ENCODE data around the gene DARS2.
A peak's percentile ranks its signal among the peaks of the same experiment; 100 is the strongest.
"Not testable (repeated sequence)": the region's sequence is repeated elsewhere in the genome, so short reads cannot be mapped to it uniquely, and the experiment has no call there.

Gene DARS2, protein sequence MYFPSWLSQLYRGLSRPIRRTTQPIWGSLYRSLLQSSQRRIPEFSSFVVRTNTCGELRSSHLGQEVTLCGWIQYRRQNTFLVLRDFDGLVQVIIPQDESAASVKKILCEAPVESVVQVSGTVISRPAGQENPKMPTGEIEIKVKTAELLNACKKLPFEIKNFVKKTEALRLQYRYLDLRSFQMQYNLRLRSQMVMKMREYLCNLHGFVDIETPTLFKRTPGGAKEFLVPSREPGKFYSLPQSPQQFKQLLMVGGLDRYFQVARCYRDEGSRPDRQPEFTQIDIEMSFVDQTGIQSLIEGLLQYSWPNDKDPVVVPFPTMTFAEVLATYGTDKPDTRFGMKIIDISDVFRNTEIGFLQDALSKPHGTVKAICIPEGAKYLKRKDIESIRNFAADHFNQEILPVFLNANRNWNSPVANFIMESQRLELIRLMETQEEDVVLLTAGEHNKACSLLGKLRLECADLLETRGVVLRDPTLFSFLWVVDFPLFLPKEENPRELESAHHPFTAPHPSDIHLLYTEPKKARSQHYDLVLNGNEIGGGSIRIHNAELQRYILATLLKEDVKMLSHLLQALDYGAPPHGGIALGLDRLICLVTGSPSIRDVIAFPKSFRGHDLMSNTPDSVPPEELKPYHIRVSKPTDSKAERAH

GRCh38 chr1:173824315-173825081, at the start of gene DARS2, which contains the start of gene CENPL:
Gene DARS2, plus strand, starts transcription at chr1:173824673. Its CDS starts 557 bp downstream, at chr1:173825230.
Gene CENPL, minus strand, starts transcription at chr1:173824883. Its CDS starts 13,584 bp downstream, at chr1:173811299.
- ChIA-PET POLR2A (interaction anchor here (1.0 to 1.4 kb wide), 2 partner anchors 39 to 43 kb away, joined by 4 read pairs; partner anchors contain the start of gene GAS5), CTCF (interaction anchor here (0.9 to 4.0 kb wide), 8 partner anchors 13 to 1080 kb away, joined by 3 to 25 read pairs (median 3); no protein-coding TSS in a partner anchor)
- peak; percentile 25 for TF ChIP-seq CTCF (IDR thresholded peaks at IDR 0.05; ENCODE audit: control extremely low read depth, extremely low read depth, low read depth, missing control alignments)
- peak; percentile 90 for DNase-seq (ENCODE audit: extremely low spot score)

DNA sequence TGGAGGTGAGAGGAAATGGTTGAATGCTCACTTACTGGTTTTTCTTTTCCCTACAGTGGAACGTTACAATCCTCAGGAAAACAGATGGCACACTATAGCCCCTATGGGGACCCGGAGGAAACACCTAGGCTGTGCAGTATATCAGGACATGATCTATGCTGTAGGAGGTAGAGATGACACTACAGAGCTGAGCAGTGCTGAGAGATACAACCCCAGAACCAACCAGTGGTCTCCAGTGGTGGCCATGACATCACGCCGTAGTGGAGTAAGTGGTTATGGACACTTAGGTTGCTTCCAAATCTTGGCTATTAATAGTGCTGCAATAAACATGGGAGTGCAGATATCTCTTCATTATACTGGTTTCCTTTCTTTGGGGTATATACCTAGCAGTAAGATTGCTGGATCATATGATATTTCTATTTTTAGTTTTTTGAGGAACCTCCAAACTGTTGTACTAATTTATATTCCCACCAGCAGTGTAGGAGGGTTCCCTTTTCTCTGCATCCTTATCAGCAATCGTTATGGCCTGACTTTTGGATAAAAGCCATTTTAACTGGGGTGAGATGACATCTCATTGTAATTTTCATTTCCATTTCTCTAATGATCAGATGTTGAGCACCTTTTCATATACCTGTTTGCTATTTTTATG, 48.8 kb upstream of the DARS2 start:
- POLR2A ChIA-PET = no interaction called here
- no peak for DNase-seq (ENCODE audit: extremely low spot score)
- no peak for TF ChIP-seq CTCF (IDR thresholded peaks at IDR 0.05; ENCODE audit: control extremely low read depth, extremely low read depth, low read depth, missing control alignments)
- CTCF ChIA-PET = no interaction called here

DNA sequence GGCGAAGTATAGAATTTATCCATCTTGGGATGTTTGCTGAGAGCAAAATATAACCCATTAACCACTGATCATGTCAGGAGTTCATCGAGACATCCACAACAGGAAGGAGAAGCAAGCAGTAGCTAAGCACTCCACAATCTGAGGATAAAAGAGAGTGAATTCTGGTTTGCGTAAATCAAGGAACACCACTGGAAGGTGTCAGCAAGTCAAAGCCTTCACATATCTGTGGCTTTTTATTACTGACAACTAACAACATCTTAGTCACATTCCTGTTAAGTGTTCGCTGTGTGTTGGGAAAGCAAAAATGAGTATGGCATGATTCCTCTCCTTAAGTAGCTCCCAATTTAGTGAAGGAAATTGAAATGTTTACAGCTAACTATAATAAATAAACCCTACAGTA, 44.5 kb upstream of the DARS2 start:
- DNase-seq (ENCODE audit: extremely low spot score) = no peak
- no peak for TF ChIP-seq CTCF (IDR thresholded peaks at IDR 0.05; ENCODE audit: control extremely low read depth, extremely low read depth, low read depth, missing control alignments)
- POLR2A ChIA-PET = no interaction called here
- CTCF ChIA-PET = interaction anchor here (0.6 to 1.6 kb wide), 3 partner anchors 25 to 194 kb away, joined by 3 read pairs; no protein-coding TSS in a partner anchor

GRCh38 chr1:173784997-173785396, 39.5 kb upstream of the DARS2 start:
- CTCF ChIA-PET = no interaction called here
- no peak for DNase-seq (ENCODE audit: extremely low spot score)
- no peak for TF ChIP-seq CTCF (IDR thresholded peaks at IDR 0.05; ENCODE audit: control extremely low read depth, extremely low read depth, low read depth, missing control alignments)
- POLR2A ChIA-PET = no interaction called here

- no peak for DNase-seq (ENCODE audit: extremely low spot score)
- TF ChIP-seq CTCF (IDR thresholded peaks at IDR 0.05; ENCODE audit: control extremely low read depth, extremely low read depth, low read depth, missing control alignments) = no peak
- CTCF ChIA-PET = no interaction called here
- POLR2A ChIA-PET = no interaction called here
Measured at GRCh38 chr1:173789841-173790240, 34.6 kb upstream of the DARS2 start.

GRCh38 chr1:173798078-173798477, 26.4 kb upstream of the DARS2 start:
- no peak for DNase-seq (ENCODE audit: extremely low spot score)
- no peak for TF ChIP-seq CTCF (IDR thresholded peaks at IDR 0.05; ENCODE audit: control extremely low read depth, extremely low read depth, low read depth, missing control alignments)
- ChIA-PET CTCF (interaction anchor here (0.9 to 1.5 kb wide), 2 partner anchors 15 to 27 kb away, joined by 3 to 6 read pairs; partner anchors contain the start of gene CENPL), POLR2A (no interaction called here)

- CTCF ChIA-PET; DNase-seq (ENCODE audit: extremely low spot score); POLR2A ChIA-PET: not testable (repeated sequence)
Measured at GRCh38 chr1:173799995-173800394, 24.5 kb upstream of the DARS2 start.

Data from GM10248 (cell line).